ENCODE measurements around the gene SLC26A9.
A peak's percentile ranks its signal among the peaks of the same experiment; 100 is the strongest.
"Not testable (repeated sequence)": the region's sequence is repeated elsewhere in the genome, so short reads cannot be mapped to it uniquely, and the experiment has no call there.

Gene SLC26A9

DNA sequence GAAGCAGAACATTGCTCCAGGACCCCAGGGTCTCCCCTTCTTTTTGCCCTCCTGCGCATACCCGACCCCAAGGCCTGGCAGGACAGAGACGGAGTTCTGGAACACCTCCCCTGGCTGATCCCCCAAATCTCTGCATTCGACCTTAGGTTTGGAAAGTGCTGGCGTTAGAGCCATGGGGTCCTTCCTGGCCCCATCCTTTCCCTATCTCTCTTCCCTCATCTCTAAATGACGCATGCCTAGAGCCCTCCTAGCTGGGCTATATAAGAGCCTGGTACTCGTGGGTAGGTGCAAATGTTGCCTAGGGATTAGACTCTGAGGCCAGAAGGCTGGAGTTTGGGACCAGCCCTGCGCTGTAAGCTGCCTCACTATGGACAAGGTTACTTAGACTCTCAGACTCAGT, 16.6 kb downstream of the SLC26A9 start:
- no peak for DNase-seq (ENCODE audit: low read depth in 2 of 2)

DNA sequence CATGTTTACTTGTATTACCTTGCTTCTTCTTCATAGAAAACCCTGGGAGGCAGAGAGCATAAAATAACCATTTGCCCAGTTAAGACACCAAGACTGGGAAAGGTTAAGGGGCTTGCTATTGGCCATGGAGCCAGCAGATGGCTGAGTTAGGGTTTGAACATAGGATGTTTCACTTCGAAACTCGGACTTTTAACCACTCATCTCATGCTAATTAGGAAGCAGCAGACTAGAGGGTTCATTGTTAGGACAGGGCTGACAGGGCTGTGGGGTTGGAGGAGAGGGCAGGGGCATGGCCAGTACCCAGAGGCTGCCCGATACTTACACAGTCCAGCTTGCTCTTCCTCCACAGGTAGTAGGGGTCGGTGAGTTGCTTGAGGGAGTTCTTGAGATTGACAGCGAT, 17.0 kb downstream of the SLC26A9 start:
- DNase-seq (ENCODE audit: low read depth in 2 of 2): no peak

DNA sequence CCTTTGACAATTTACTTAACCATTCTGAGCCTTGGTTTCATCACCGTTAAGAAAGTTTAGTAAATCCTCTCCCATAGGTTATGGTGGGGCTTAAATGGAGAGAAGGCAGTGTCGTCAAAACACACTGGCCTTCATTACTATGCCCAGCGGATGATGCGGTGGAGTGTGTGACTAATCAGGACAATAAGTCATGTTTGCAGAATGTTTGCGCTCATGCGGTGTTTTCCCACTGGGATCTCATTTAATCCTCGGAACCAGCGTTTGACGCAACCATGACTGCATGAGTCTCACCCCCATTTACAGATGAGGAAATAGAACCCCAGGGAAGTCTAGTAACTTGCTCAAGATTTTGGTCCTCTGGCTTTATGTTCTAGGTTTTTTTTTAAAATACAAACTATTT, 17.5 kb downstream of the SLC26A9 start:
- DNase-seq (ENCODE audit: low read depth in 2 of 2): no peak

DNA sequence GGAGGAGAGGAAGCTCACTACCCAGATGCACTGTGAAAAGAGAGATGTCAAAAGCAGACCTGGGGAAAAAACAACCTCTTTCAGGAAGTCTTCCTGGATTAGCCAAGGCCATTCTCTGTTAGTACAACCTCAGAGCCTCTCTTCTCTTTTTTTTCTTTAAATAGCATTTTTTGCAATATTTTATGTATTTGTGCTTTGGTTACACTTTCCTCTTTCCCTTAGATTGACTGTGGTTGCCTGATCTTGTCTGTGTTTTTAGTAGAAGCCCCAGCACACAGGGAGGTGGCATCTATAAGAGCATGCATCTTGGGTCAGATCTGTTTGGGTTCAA, 18.8 kb downstream of the SLC26A9 start:
- no peak for DNase-seq (ENCODE audit: low read depth in 2 of 2)

DNA sequence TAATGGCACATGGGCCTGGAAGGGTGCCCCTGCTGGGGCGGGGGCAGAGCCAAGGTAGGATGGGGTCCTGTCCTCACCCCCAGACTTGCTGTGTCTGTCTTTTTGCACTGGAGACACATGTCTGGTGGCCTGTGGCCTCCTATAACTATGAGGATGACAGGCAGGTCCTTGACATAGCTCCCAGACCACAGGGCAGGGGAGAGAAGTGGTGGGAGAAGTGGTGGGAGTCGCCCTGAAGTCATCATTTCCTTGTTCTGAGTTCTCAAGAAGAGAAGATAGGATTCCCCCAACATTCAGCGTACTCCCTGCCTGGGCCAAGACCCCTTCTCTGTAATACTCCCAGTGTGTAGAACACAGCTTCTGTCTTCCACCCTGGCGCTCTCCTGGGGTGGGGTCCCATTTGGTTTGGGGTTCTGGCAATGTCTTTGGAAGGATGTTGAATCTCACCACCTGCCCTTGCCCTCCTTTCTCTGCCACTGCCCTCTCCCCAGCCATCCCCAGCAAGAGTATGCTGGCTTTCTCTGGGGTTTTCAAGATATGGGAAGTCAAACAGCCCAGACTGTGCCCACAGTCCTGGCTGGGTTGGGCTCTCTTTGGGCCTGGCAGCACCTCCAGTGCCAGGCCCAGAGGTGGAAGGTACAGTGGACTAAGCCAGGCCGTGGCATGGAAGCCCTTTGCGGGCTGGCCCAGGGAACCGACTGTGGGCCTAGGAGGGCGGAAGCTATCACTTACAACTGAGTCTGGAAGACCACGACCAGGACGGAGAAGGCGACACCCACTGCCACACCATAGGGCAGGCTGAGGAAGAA, 19.4 kb downstream of the SLC26A9 start:
- DNase-seq (ENCODE audit: low read depth in 2 of 2): no peak

DNA sequence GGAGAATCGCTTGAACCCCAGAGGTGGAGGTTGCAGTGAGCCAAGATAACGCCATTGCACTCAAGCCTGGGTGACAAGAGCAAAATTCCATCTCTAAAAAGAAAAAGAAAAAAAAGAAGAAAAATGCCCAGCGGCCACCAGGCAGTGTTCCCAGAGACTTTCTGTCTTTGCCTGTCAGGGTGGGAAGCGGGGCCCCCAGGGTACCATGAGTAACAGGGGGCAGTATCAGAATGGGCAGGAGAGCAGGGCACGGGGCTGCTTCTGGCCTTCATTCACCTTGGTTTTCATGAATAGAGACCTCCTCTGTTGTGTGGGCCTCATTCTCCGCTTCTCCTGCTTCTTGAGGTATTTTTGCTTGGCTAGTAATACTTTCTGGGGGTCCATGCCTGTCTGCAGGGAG, 20.4 kb downstream of the SLC26A9 start:
- no peak for DNase-seq (ENCODE audit: low read depth in 2 of 2)

DNA sequence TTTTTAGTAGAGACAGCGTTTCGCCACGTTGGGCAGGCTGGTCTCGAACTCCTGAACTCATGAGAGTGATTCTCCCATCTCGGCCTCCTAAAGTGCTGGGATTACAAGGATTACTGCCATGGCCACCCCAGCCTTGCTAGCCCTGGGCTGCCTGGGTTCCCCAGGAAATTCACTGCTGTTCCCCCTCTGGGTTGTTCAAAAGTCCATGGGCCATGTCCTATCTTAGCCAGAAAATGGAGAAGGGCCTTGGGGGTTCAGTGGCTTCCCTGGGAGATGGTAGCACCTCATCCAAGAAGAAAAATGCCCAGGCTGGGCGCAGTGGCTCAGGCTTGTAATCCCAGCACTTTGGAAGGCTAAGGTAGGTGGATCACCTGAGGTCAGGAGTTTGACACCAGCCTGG, 20.9 kb downstream of the SLC26A9 start:
- no peak for DNase-seq (ENCODE audit: low read depth in 2 of 2)

DNA sequence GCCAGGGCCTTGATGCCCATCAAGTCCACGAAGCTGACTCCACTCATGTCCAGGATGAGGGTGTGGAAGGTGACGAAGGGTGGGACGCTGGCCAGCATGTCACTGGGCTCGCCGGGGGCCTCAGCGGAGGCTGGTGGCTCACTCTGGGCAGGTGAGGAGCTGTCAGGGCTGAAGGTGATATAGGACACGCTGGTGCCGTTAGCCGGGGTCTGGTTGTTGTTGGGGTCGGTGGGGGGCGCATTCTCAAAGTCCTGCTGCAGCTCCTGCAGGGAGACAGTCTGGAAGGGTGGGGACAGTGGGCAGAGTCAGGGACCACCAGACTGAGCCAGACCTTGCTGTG, 21.7 kb downstream of the SLC26A9 start:
- no peak for DNase-seq (ENCODE audit: low read depth in 2 of 2)

DNA sequence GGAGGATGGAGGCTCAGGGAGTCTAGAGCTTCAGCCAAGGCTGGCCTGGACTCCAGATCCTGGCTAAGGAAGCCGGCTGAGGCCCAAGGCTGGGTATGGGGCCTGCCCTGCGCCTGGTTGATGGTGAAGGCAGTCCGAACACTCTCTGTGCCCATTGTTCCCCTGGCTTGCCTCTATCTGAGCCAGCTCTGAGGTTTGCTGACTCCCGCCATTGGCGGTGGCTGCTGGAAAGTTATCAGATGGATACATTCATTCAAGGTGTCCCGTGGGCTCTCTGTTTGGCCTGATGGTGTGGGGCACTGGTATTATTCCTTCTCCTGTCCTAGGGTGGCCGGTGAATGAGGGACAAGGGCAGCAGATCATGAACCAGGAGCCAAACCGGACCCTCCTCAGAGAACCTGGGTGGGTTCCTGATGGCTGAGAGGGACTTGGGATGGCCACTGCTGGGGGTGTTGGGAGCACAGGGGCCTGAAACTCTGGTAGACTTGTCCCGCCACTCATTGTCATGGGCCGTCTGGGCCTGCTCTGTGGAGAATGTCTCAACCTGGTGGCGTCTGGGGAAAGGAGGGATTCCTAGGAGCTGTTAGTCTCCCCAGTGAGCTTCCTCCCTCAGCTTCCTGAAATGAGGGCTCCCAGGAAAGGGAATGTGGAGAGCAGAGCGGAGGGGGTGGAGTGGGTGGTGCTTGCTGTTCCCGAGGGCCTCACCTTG, 22.2 kb downstream of the SLC26A9 start:
- DNase-seq (ENCODE audit: low read depth in 2 of 2): no peak

DNA sequence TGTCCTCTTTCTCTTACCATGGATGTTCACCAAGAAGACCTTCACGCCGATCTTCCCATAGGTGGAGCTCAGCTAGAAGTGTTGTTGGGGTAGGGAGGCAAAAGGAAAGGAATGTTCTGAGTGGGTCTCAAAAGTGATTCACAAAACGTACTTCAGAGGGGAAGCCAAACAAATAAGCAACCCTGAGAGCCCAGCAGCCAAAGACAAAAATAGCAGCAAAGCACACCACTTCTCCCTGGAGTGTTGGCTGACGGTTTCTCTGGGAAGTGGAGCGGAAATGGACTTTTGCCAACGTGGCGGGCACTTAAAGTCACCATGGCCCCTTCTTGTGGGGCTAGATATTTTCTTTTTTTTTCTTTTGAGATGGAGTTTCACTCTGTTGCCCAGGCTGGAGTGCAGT, 23.1 kb downstream of the SLC26A9 start:
- DNase-seq (ENCODE audit: low read depth in 2 of 2): no peak

DNA sequence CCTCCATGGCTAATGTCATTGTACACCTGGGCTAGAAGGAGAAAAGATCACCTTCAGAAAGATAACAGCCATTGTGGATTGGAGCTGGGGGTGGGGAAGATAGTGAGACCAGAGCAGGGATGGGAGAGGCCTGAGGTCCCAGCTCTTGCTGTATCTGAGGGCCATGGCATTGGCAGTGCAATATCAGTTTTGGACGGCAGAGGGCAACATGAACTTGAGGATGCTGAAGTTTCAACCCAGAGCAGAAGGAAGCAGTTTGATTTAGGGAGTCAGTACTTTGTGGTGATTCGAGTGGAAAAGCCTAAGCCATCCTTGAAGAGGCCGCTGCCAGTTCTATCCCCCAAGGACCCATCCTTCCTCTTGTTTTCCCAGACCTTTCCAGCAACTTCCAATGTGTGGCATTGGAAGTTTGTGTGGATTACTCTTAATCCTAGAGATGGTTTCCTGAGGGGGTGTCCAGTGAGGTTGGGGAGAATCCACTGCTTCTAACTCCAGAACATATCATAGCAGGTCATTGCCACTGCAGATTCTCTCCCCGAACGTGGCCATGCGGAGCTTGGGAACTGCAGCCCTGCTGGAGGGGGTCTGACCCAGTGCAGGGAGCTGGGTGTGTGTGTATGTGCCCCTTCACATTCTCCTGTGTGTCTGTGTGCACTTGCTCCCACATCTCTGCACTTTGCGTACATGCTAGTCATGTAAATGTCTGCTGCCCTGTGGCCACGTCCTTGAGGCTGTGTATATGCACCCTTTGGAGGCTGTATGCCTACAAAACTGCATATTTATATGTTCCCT, 24.1 kb downstream of the SLC26A9 start:
- peak; percentile 33 to 39 for DNase-seq (ENCODE audit: low read depth in 2 of 2)

DNA sequence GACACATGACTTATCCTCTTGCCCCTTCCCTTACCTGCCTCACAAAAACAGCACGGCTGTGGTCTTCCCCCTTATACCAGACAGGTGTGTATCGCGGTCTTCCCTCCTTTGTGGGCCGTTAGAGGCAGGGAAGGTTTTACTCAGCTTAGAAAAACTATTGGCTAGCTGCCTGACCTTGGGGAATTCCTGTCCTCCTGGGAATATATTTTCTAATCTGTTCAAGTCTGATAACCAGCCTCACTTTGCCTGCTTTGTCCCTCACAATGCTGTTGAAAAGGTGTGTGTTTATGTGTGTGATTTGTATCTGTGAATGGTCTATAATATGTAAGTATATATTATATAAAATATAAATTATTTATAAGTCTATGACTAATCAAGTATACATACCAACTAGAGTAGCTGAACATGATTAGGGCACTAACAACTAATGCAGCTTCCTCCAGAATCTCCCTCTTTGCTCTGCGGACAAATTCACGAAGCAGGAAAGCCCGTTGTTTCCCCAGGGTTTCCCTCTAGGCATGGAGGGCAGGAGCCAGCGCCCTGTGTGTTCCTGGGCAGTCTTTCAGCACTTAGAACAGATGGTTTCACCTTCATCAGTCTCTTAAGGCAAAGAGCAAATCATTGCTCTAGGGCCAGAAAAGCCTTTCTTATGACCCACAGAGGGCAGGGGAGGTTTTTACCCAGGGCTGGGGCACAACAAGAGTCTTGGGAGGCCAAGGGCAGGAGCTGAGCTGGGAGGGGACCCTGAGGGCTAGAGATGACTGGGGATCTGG, 25.6 kb downstream of the SLC26A9 start:
- DNase-seq (ENCODE audit: low read depth in 2 of 2): no peak

DNA sequence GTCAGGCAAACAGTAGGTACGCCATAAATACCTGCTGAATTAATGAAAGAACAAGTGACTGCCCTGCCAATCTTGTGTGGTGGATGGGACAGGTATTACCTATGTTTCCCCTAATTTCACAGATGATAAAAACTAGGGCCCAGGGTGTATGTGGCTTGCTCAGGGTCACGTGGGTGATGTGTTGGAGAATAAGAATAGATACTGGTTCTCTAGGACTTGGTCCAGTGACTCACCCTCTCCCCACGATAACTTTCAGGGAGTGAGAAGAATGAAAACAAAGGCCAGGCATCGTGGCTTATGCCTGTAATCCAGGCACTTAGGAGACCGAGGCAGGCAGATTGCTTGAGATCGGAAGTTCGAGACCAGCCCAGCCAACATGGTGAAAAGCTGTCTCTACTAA, 26.7 kb downstream of the SLC26A9 start:
- DNase-seq (ENCODE audit: low read depth in 2 of 2): no peak

DNA sequence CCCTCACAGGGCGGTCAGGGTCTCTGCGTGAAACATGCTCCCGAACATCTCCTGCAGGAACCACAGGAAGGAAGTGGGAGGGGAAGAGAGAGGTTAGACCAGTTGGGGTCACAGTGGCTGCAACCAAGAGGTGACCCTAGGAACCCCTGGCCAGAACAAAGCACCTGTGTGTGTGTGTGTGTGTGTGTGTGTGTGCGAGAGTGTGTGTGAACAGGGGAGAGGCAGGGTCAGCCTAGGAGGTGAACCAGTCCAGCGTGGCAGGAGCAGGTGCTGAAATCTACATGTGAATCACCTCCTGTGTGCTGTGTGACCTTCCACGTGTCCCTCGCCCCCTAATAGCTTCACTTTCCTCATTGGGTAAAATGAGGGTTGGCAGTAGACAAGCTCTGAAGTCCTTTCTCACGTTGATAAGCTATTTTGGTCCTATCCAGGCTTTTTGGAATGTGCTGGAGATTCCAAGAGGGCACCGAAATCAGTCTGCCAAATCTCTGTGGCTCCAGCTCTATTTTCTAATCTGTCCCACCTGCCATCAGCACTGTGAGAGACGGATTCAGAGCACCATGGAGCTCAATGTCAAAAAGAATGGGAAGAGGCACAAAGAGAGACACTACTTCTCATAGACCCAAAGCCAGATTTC, 27.8 kb downstream of the SLC26A9 start:
- DNase-seq (ENCODE audit: low read depth in 2 of 2): no peak

DNA sequence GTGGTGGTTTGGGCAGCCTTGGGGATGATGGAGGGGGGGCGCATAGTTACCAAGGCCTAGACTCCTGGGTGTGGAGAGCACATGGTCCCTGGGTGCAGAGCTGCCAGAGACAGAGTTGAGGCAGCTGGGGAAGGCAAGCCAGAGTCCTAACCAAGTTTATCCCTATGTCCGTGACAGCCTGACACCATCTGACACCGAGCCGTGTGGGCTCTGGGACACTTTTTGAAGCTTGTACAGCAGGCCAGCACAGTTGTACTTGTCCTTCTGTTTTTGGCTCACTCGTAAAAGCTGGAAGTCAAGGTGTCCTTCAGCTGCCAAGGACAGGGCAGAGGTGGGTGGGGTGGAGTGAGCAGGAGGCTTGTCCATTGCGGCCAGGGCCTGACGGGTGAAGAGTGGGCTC, 28.5 kb downstream of the SLC26A9 start:
- no peak for DNase-seq (ENCODE audit: low read depth in 2 of 2)

DNA sequence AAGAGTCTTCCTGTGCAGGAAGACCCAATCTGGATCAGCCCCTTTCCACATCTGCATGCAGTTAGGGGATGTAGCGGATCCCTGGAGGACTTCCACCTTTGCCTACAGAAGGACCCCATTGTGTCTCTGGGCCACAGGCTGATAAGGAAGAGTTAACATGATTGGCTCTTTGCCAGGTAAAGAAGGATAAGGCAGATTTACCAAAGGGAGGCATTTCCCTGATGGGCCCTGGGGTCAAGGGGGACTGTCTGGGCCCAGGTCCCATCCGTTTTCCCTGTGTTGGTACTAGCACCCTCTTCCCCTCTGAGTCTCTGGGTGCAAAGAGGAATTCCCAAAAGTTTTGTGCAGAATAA, 29.1 kb downstream of the SLC26A9 start:
- DNase-seq (ENCODE audit: low read depth in 2 of 2): no peak

DNA sequence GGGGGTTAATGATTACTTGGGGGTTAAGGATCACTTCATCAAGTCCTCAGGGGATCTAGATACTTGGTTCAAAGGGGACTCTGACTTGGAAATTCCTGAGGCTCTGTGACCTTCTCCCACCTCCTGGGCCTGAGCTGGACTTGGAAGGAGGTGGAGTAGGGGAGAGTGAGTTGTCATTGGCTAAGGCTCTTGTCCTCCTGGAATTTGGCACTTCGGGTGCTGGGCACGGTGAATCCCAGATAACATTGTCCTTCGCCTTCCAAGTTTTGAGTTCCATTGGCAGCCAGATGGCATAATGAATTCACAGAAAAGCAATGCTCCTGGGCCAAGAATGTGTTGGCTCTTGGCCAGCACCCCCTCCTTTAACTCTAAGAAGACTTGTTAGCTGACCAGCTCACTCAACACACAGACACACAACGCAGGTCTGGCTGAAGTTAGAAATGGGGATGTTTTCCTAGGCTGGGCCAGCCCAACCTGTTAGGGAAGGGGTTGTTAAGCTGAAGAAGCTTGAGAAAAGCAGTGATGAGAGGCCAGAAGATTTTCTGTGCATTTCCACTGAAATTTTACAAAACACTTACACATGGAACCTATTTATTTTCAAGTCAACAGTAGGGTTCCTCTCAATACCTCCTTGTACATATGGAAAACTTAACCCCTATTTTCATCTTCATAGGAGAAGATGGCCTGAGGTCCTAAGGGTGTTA, 29.7 kb downstream of the SLC26A9 start:
- no peak for DNase-seq (ENCODE audit: low read depth in 2 of 2)

DNA sequence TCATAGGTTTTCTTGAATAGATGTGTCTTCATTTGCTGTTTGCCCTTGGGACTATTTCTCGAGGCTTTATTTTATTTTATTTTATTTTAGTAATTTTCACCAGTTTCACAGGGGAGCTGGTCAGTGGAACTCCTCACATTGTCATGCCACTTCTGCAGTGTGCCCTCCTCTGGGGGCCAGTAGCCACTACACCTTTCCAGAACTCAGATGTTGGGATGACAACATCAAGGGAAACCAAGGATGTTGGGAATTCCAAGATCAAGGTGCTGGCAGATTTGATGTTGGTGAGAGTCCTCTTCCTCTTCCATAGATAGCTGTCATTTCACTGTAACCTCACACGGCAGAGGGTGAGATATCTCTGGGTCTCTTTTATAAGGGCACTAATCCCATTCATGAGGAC, 35.5 kb downstream of the SLC26A9 start:
- no peak for DNase-seq (ENCODE audit: low read depth in 2 of 2)

DNA sequence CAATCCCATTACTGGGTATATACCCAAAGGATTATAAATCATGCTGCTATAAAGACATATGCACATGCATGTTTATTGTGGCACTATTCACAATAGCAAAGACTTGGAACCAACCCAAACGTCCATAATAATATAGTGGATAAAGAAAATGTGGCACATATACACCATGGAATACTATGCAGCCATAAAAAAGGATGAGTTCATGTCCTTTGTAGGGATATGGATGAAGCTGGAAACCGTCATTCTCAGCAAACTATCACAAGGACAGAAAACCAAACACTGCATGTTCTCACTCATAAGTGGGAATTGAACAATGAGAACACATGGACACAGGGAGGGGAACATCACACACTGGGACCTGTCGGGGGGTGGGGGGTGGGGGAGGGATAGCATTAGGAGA, 38.2 kb downstream of the SLC26A9 start:
- not testable (repeated sequence) for DNase-seq (ENCODE audit: low read depth in 2 of 2)

DNA sequence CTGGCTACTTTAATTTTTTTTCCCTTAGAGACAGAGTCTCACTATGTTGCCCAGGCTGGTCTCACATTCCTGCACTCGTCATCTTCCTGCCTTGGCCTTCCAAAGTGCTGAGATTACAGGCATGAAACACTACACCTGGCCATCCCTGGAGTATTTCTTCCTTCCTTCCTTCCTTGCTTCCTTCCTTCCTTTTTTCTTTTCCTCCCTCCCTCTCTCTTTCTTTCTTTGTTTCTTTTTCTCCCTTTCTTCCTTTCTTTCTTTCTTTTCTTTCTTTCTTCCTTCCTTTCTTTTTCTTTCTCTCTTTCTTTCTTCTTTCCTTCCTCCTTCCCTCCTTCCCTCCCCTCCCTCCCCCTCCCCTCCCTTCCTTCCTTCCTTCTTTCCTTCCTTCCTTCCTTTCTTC, 46.9 kb downstream of the SLC26A9 start:
- no peak for DNase-seq (ENCODE audit: low read depth in 2 of 2)

DNA sequence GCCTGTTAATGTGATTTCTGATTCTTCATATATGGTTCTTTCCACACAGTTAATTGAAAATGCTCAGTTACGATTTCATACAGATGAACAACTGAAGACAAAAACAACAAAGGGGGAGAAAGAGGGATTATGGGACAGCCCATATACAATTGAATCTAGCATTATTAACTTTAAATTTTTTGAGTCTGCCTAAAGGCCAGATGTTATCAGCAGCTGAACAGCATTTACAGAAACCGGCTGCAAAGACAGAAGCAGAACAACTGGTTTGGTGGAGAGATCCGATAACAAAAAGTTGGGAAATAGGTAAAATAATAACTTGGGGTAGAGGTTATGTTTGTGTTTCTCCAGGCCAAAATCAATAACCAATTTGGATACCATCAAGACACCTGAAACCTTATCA, 49.1 kb downstream of the SLC26A9 start:
- DNase-seq (ENCODE audit: low read depth in 2 of 2): not testable (repeated sequence)
